Retinal pigment epithelial cell (primary cell): ENCODE data around the gene FBXO21.

Experiments used
- DNase-seq: peaks from one replicate; pipeline ENCODE4 v3.0.0-alpha.2; 2010; ENCODE audit warnings: low read depth
- H3K4me3 ChIP-seq: 2 replicates; pipeline ENCODE4 v1.5.1; 2011; ENCODE audit warnings: mild to moderate bottlenecking, low read length, control low read depth, moderate library complexity
- CTCF ChIP-seq: conservative IDR thresholded peaks from 2 replicates; pipeline ENCODE4 v1.5.1; 2011; ENCODE audit warnings: low read depth, low read length, control low read depth, inconsistent platforms

The FBXO21 gene

GRCh38 chr12:117213295-117213808, 23.1 kb upstream of the FBXO21 start:
- TF ChIP-seq CTCF: no peak
- H3K4me3 ChIP-seq: no peak overlapping the region
- DNase-seq: no peak

- no peak for DNase-seq
- no peak overlapping the region for H3K4me3 ChIP-seq
- peak; percentile 96 for TF ChIP-seq CTCF
Observed at GRCh38 chr12:117212563-117213190, 22.4 kb upstream of the FBXO21 start.

GRCh38 chr12:117210266-117210918, 20.1 kb upstream of the FBXO21 start:
- H3K4me3 ChIP-seq: no peak overlapping the region
- no peak for TF ChIP-seq CTCF
- no peak for DNase-seq

- H3K4me3 ChIP-seq: no peak overlapping the region
- DNase-seq: no peak
- no peak for TF ChIP-seq CTCF
Observed at GRCh38 chr12:117209626-117210025, 19.4 kb upstream of the FBXO21 start.

GRCh38 chr12:117208811-117209455, 18.7 kb upstream of the FBXO21 start:
- no peak for TF ChIP-seq CTCF
- no peak for DNase-seq
- no peak overlapping the region for H3K4me3 ChIP-seq

GRCh38 chr12:117208206-117208605, 17.9 kb upstream of the FBXO21 start:
- no peak overlapping the region for H3K4me3 ChIP-seq
- no peak for DNase-seq
- no peak for TF ChIP-seq CTCF
